Measurements from ENCODE around the gene FLVCR2.

DNA sequence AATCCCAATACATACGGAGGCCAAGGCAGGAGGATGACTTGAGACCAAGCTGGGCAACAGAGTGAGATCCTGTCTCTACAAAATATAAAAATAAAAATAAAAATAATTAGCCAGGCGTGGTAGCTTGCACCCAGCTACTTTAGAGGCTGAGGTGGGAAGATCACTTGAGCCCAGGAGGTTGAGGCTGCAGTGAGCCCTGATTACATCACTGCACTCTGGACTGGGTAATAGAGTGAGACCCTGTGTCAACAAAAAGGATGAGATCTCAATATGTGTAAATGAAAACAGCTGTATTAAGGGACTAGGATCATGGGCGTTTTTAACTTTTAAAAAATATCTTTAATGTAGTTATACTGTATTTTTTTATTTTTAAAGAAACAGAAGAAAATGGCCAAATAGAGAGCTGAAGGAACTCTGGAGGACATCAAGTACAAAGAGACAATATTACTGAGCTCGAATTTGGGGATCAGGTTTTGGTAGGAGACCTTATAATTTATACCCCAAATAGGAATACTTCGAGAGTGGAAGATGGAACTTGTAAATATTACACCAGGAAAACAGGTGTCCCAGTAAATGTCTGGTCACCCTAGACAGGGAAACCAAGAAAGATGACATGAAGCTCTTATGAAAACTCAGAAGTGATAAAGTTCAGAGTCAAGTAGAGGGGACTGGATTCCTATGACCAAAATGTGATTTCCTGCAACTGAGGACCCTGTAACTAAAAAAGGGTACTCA, 43.1 kb upstream of the FLVCR2 start:
- no peak for TF ChIP-seq ZNF211 (tag by site-specific recombination; IDR thresholded peaks at IDR 0.05; ENCODE audit: low read depth)
- no peak for TF ChIP-seq ZNF214 (tag by site-specific recombination; IDR thresholded peaks at IDR 0.05; ENCODE audit: borderline replicate concordance)
- no peak for TF ChIP-seq GFI1B (tag by site-specific recombination; IDR thresholded peaks at IDR 0.05)
- TF ChIP-seq ZFHX2 (tag by site-specific recombination; conservative IDR thresholded peaks at IDR 0.05), result no peak
- TF ChIP-seq, protein P1, sequence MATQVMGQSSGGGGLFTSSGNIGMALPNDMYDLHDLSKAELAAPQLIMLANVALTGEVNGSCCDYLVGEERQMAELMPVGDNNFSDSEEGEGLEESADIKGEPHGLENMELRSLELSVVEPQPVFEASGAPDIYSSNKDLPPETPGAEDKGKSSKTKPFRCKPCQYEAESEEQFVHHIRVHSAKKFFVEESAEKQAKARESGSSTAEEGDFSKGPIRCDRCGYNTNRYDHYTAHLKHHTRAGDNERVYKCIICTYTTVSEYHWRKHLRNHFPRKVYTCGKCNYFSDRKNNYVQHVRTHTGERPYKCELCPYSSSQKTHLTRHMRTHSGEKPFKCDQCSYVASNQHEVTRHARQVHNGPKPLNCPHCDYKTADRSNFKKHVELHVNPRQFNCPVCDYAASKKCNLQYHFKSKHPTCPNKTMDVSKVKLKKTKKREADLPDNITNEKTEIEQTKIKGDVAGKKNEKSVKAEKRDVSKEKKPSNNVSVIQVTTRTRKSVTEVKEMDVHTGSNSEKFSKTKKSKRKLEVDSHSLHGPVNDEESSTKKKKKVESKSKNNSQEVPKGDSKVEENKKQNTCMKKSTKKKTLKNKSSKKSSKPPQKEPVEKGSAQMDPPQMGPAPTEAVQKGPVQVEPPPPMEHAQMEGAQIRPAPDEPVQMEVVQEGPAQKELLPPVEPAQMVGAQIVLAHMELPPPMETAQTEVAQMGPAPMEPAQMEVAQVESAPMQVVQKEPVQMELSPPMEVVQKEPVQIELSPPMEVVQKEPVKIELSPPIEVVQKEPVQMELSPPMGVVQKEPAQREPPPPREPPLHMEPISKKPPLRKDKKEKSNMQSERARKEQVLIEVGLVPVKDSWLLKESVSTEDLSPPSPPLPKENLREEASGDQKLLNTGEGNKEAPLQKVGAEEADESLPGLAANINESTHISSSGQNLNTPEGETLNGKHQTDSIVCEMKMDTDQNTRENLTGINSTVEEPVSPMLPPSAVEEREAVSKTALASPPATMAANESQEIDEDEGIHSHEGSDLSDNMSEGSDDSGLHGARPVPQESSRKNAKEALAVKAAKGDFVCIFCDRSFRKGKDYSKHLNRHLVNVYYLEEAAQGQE (tag by site-specific recombination; IDR thresholded peaks at IDR 0.05), result no peak
- TF ChIP-seq, protein P2, sequence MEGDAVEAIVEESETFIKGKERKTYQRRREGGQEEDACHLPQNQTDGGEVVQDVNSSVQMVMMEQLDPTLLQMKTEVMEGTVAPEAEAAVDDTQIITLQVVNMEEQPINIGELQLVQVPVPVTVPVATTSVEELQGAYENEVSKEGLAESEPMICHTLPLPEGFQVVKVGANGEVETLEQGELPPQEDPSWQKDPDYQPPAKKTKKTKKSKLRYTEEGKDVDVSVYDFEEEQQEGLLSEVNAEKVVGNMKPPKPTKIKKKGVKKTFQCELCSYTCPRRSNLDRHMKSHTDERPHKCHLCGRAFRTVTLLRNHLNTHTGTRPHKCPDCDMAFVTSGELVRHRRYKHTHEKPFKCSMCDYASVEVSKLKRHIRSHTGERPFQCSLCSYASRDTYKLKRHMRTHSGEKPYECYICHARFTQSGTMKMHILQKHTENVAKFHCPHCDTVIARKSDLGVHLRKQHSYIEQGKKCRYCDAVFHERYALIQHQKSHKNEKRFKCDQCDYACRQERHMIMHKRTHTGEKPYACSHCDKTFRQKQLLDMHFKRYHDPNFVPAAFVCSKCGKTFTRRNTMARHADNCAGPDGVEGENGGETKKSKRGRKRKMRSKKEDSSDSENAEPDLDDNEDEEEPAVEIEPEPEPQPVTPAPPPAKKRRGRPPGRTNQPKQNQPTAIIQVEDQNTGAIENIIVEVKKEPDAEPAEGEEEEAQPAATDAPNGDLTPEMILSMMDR (tag by site-specific recombination; IDR thresholded peaks at IDR 0.05), result no peak

All from HEK293 (cell line).